H1 (cell line): ENCODE results near the gene ALPK3. TPM values are rescaled to one million over a fixed set of nuclear protein-coding genes. Genes with fewer than 3 reads are reported as not detected.

Experiments
- CTCF ChIA-PET: fragments of 300-600 bp; sonication (Branson Sonifier 250); formaldehyde crosslinking; loops from one replicate; lab custom pipeline; 2021; ENCODE audit not compliant: partially characterized antibody; lab: Charles Lee
- POLR2A ChIA-PET: fragments of 300-600 bp; sonication (Branson Sonifier 250); formaldehyde crosslinking; loops from one replicate; lab custom pipeline; 2021; ENCODE audit warnings: inconsistent platforms; ENCODE audit not compliant: partially characterized antibody; lab: Charles Lee
- DNase-seq, 2 experiments: peaks; one replicate each; pipeline versions ENCODE4 v3.0.0 to v3.0.0-alpha.2; 2010 to 2022; ENCODE audit warnings: low spot score in 2 of 2, low read depth in 1 of 2, mixed read lengths in 1 of 2
- FAIRE-seq: peaks from 2 replicates; lab custom pipeline; 2011; peaks lifted over from hg19 to GRCh38; lab: Jason Lieb, UNC
- H2AFZ ChIP-seq: 2 replicates; pipeline ENCODE4 v1.8.1; 2012; ENCODE audit warnings: low read length, inconsistent platforms
- H2AK5ac ChIP-seq: 2 replicates; pipeline ENCODE4 v1.6.1; 2013; ENCODE audit warnings: low read depth, low read length
- H2BK120ac ChIP-seq: replicated peaks from 2 replicates; pipeline ENCODE3; 2013; ENCODE audit warnings: low read depth, low read length, inconsistent platforms
- H2BK12ac ChIP-seq: 2 replicates; pipeline ENCODE4 v1.6.1; 2013; ENCODE audit warnings: low read depth, low read length
- H2BK15ac ChIP-seq: 2 replicates; pipeline ENCODE4 v1.6.1; 2013; ENCODE audit warnings: low read length
- H2BK20ac ChIP-seq: 2 replicates; pipeline ENCODE4 v1.6.1; 2013; ENCODE audit warnings: low read length
- H2BK5ac ChIP-seq: 2 replicates; pipeline ENCODE4 v1.6.1; 2013; ENCODE audit warnings: low read depth, low read length
- H3K14ac ChIP-seq: 2 replicates; pipeline ENCODE4 v1.6.1; 2013; ENCODE audit warnings: inconsistent platforms; ENCODE audit not compliant: insufficient read length
- H3K18ac ChIP-seq: 2 replicates; pipeline ENCODE4 v1.6.1; 2013; ENCODE audit warnings: low read length; ENCODE audit errors: extremely low read depth
- H3K23ac ChIP-seq: 2 replicates; pipeline ENCODE4 v1.6.1; 2013; ENCODE audit warnings: inconsistent platforms; ENCODE audit not compliant: insufficient read length
- H3K23me2 ChIP-seq: 2 replicates; pipeline ENCODE4 v1.6.1; 2013; ENCODE audit warnings: low read depth, low read length
- H3K27ac ChIP-seq: 2 replicates; pipeline ENCODE4 v1.6.1; 2011; ENCODE audit warnings: low read depth, low read length, inconsistent platforms
- H3K27me3 ChIP-seq, 4 experiments: replicated peaks in 1 of 4; 1 replicate in 1 of 4; 2 replicates in 3 of 4; pipeline versions ENCODE4 v1.6.1 to v1.8.1; 2011 to 2013; ENCODE audit warnings: low read length in 3 of 4, mild to moderate bottlenecking in 3 of 4, inconsistent platforms in 2 of 4, mixed read lengths in 2 of 4, moderate library complexity in 1 of 4; ENCODE audit not compliant: control insufficient read depth in 3 of 4, insufficient read depth in 3 of 4; ENCODE audit errors: extremely low read depth in 1 of 4
- H3K36me3 ChIP-seq, 4 experiments: 2 replicates each; pipeline versions ENCODE4 v1.6.1 to v1.8.1; 2011 to 2013; ENCODE audit warnings: mild to moderate bottlenecking in 4 of 4, low read length in 3 of 4, moderate library complexity in 2 of 4, control low read depth in 1 of 4, inconsistent platforms in 1 of 4; ENCODE audit not compliant: insufficient read depth in 4 of 4, control insufficient read depth in 2 of 4
- H3K4ac ChIP-seq: replicated peaks from 2 replicates; pipeline ENCODE3; 2013; ENCODE audit warnings: low read length, low read depth, mixed read lengths, inconsistent platforms; ENCODE audit not compliant: insufficient read length
- H3K4me1 ChIP-seq, 4 experiments: replicated peaks in 1 of 4; 1 replicate in 1 of 4; 2 replicates in 3 of 4; pipeline versions ENCODE4 v1.6.1 to v1.8.1; 2011 to 2013; ENCODE audit warnings: low read length in 3 of 4, inconsistent platforms in 2 of 4, mixed read lengths in 1 of 4; ENCODE audit not compliant: insufficient read depth in 4 of 4, control insufficient read depth in 3 of 4
- H3K4me2 ChIP-seq, 2 experiments: 2 replicates each; pipeline versions ENCODE4 v1.6.1 to v1.8.1; 2011 to 2013; ENCODE audit warnings: low read depth in 2 of 2, low read length in 2 of 2, control low read depth in 1 of 2, inconsistent platforms in 1 of 2, mild to moderate bottlenecking in 1 of 2; ENCODE audit not compliant: insufficient read depth in 1 of 2
- H3K4me3 ChIP-seq, 4 experiments: fragments of 200-600, 300-600 bp in 1 of 4; sonication (generic), shearing (Covaris generic), sonication (Bioruptor Twin) in 1 of 4; 2 replicates each; pipeline versions ENCODE4 v1.5.1 to v1.8.1; 2011 to 2016; ENCODE audit warnings: low read length in 4 of 4, low read depth in 3 of 4, control low read depth in 2 of 4, inconsistent platforms in 2 of 4, mild to moderate bottlenecking in 2 of 4, mixed read lengths in 1 of 4, moderate library complexity in 1 of 4; ENCODE audit not compliant: insufficient read depth in 2 of 4; ENCODE audit errors: extremely low read depth in 1 of 4
- H3K56ac ChIP-seq: replicated peaks from 2 replicates; pipeline ENCODE3; 2013; ENCODE audit warnings: low read depth, mild to moderate bottlenecking, mixed read lengths, low read length, inconsistent platforms; ENCODE audit not compliant: insufficient read length
- H3K79me1 ChIP-seq: 2 replicates; pipeline ENCODE4 v1.6.1; 2013; ENCODE audit warnings: low read depth, low read length, control low read depth
- H3K79me2 ChIP-seq, 2 experiments: 2 replicates each; pipeline versions ENCODE4 v1.6.1 to v1.8.1; 2012 to 2013; ENCODE audit warnings: low read length in 2 of 2, mild to moderate bottlenecking in 2 of 2, inconsistent platforms in 1 of 2; ENCODE audit not compliant: insufficient read depth in 2 of 2, control insufficient read depth in 1 of 2
- H3K9ac ChIP-seq, 4 experiments: replicated peaks in 1 of 4; 1 replicate in 1 of 4; 2 replicates in 3 of 4; pipeline versions ENCODE4 v1.6.1 to v1.8.1; 2011 to 2013; ENCODE audit warnings: low read depth in 3 of 4, low read length in 3 of 4, control low read depth in 2 of 4, mild to moderate bottlenecking in 2 of 4, moderate library complexity in 2 of 4, inconsistent platforms in 1 of 4; ENCODE audit errors: extremely low read depth in 1 of 4
- H3K9me3 ChIP-seq, 2 experiments: 2 replicates each; pipeline versions ENCODE4 v1.6.1 to v1.8.1; 2012 to 2013; ENCODE audit warnings: mild to moderate bottlenecking in 2 of 2, moderate library complexity in 2 of 2, control low read depth in 1 of 2, inconsistent platforms in 1 of 2, low read depth in 1 of 2, low read length in 1 of 2, mixed read lengths in 1 of 2; ENCODE audit not compliant: insufficient read depth in 2 of 2
- H4K20me1 ChIP-seq, 2 experiments: replicated peaks in 1 of 2; 2 replicates each; pipeline versions ENCODE3 to v1.8.1; 2011 to 2013; ENCODE audit warnings: inconsistent platforms in 2 of 2, low read length in 2 of 2, mild to moderate bottlenecking in 1 of 2; ENCODE audit not compliant: insufficient read depth in 2 of 2, control insufficient read depth in 1 of 2
- H4K5ac ChIP-seq: 2 replicates; pipeline ENCODE4 v1.6.1; 2013; ENCODE audit warnings: low read length, low read depth, mixed read lengths, inconsistent platforms; ENCODE audit not compliant: insufficient read length
- H4K8ac ChIP-seq: 2 replicates; pipeline ENCODE4 v1.8.0; 2013; ENCODE audit warnings: mild to moderate bottlenecking, moderate library complexity, low read length, inconsistent platforms; ENCODE audit not compliant: insufficient read depth; ENCODE audit errors: extremely low read depth
- H4K91ac ChIP-seq: replicated peaks from 2 replicates; pipeline ENCODE3; 2013; ENCODE audit warnings: low read length, mixed read lengths, inconsistent platforms; ENCODE audit not compliant: insufficient read length
- CHD2 ChIP-seq: IDR thresholded peaks from 2 replicates; pipeline ENCODE4 v1.6.1; 2012; ENCODE audit warnings: low read length, improper control_type of control experiment
- E2F6 ChIP-seq: IDR thresholded peaks from 2 replicates; pipeline ENCODE4 v1.6.1; 2012; ENCODE audit warnings: inconsistent platforms
- EP300 ChIP-seq, 2 experiments: IDR thresholded peaks; 1 replicate in 1 of 2; 2 replicates in 1 of 2; pipeline ENCODE4 v1.6.1; 2011 to 2012; ENCODE audit warnings: low read depth in 2 of 2, low read length in 2 of 2, mild to moderate bottlenecking in 2 of 2, borderline replicate concordance in 1 of 2, inconsistent platforms in 1 of 2, moderate library complexity in 1 of 2
- SP2 ChIP-seq: IDR thresholded peaks from 2 replicates; pipeline ENCODE4 v1.6.1; 2012; ENCODE audit warnings: mild to moderate bottlenecking, low read length, inconsistent platforms
- SP4 ChIP-seq: IDR thresholded peaks from 2 replicates; pipeline ENCODE4 v1.6.1; 2012; ENCODE audit warnings: low read length, inconsistent platforms
- WGBS, 2 experiments: shearing (Covaris generic) in 1 of 2; methylation state at CpG; one replicate each; pipeline versions ENCODE4 v1.1.6 to v1.1.7; 2013 to 2015; ENCODE audit warnings: low lambda C conversion rate in 2 of 2, mixed read lengths in 2 of 2, inconsistent platforms in 1 of 2, low coverage in 1 of 2, missing lambda C conversion rate in 1 of 2; ENCODE audit not compliant: insufficient replicate concordance in 2 of 2, insufficient coverage in 1 of 2, insufficient read length in 1 of 2; ENCODE audit errors: extremely low coverage in 1 of 2, missing lambda C conversion rate in 1 of 2; 5-methylcytosine and 5-hydroxymethylcytosine counted together
- long read RNA-seq, 2 experiments: library from RNA in 1 of 2; library from capped mRNA in 1 of 2; stranded (forward); transcript quantifications; one replicate each; pipeline ENCODE4 v2.0.0, GENCODE V29; 2021; ENCODE audit warnings: inconsistent platforms in 1 of 2
- polyA minus RNA-seq, 3 experiments: library from RNA; depleted of rRNA, polyadenylated mRNA; stranded (reverse); fragments of >200 nt; gene quantifications; 1 replicate in 2 of 3; 2 replicates in 1 of 3; pipeline ENCODE4 v1.2.3, GENCODE V29; 2011
- polyA plus RNA-seq, 7 experiments: library from polyadenylated mRNA; depleted of rRNA in 3 of 7; stranded (reverse) in 5 of 7; unstranded in 2 of 7; fragments of >200 nt in 5 of 7; fragments of 200-250 nt in 2 of 7; gene quantifications; 1 replicate in 5 of 7; 2 replicates in 1 of 7; 4 replicates in 1 of 7; pipeline versions ENCODE4 v1.2.1 to v1.2.3, GENCODE V29; 2011 to 2013; ENCODE audit warnings: missing spikeins in 2 of 7, mixed read lengths in 2 of 7
- total RNA-seq: library from RNA; stranded (reverse); fragmentation: NEBNext Ultra II Directional; extraction: Animal tissue kit (Norgen Biotek cat#: 25700); gene quantifications from 2 replicates; pipeline ENCODE4 v1.2.1, GENCODE V29; 2021

ALPK3 gene
- total RNA-seq (16.0 and 19.2 TPM in 2 replicates), polyA plus RNA-seq (2011; rRNA removed) (4.4 and 4.9 TPM in 2 replicates), polyA minus RNA-seq (2011; rRNA and poly(A)+ RNA removed) (9.1 and 14.5 TPM in 2 replicates)
- 4.2 TPM for polyA plus RNA-seq (2011; cell fraction: cytosol; rRNA removed)
- 10.3 TPM for polyA plus RNA-seq (2011; cell fraction: nucleus; rRNA removed)
- 7.6 to 11.5 TPM (median 8.7 TPM) in 4 replicates for polyA plus RNA-seq (2012, experiment 1 of 2)
- polyA plus RNA-seq (2012, experiment 2 of 2): 4.6 TPM
- 6.6 TPM for polyA plus RNA-seq (2013, experiment 1 of 2)
- 5.8 TPM for polyA plus RNA-seq (2013, experiment 2 of 2)
- 5.1 TPM for polyA minus RNA-seq (2011; cell fraction: cytosol; rRNA and poly(A)+ RNA removed)
- polyA minus RNA-seq (2011; cell fraction: nucleus; rRNA and poly(A)+ RNA removed): 7.5 TPM
- long read RNA-seq, experiment 1, partial matches to known transcripts: 0 of 5 reads
- long read RNA-seq, experiment 1, other reads (novel, unspliced or antisense): 5 of 5 reads
- long read RNA-seq, experiment 2: 0 reads

GRCh38 chr15:84816694-84817465 is at the start of gene ALPK3:
TSS of gene ALPK3 (plus strand) at chr15:84817356. CDS start at chr15:84817453, 97 bp downstream.
- ChIA-PET CTCF (interaction anchor here (0.9 to 5.0 kb wide), 9 partner anchors 8 to 160 kb away, joined by 3 to 40 read pairs (median 4); no protein-coding TSS in a partner anchor), POLR2A (interaction anchor here (0.6 to 3.3 kb wide), 18 partner anchors 9 to 223 kb away, joined by 3 to 16 read pairs (median 4); partner anchors contain the start of genes SEC11A and WDR73)
- Histone ChIP-seq H3K27ac (0 out of 2 replicates have a peak within 1 kb of the TSS, but pooled peaks have one; percentile 3), H3K4me3 (peak within 1 kb of the TSS; percentile 18 to 53 (median 29)), H2BK12ac (peak within 1 kb of the TSS; percentile 79), H4K8ac (peak within 1 kb of the TSS; percentile 87), H3K23ac (no peak within 1 kb of the TSS), H3K23me2 (peaks cover 2% of the 10 kb centered on the region; the same call in 1 of the 2 replicates), H2BK20ac (peak within 1 kb of the TSS; percentile 97; the same call in 1 of the 2 replicates), H2AK5ac (peak within 1 kb of the TSS; percentile 68), H3K4me1 (peaks cover 9 to 22% (median 18%) of the 10 kb centered on the region in 4 experiments), H4K5ac (peak within 1 kb of the TSS; percentile 6), H3K18ac (peak within 1 kb of the TSS; percentile 88), H3K4me2 (peak within 1 kb of the TSS; percentile 62 to 65), H3K79me1 (0 out of 2 replicates have a peak, but pooled peaks cover 4% of the 10 kb centered on the region), H2BK5ac (peak within 1 kb of the TSS; percentile 84; the same call in 1 of the 2 replicates), H4K20me1 (no peaks in the 10 kb centered on the region), H4K91ac (peak within 1 kb of the TSS; percentile 79), H3K56ac (peak within 1 kb of the TSS; percentile 27), H2BK15ac (peak within 1 kb of the TSS; percentile 78; the same call in 1 of the 2 replicates), H2AFZ (peak within 1 kb of the TSS; percentile 89; the same call in 1 of the 2 replicates), H3K4ac (peak within 1 kb of the TSS; percentile 25), H3K14ac (no peak within 1 kb of the TSS), H3K36me3 (no peaks in the 10 kb centered on the region), H3K9ac (peak within 1 kb of the TSS in 3 of 4 experiments; percentile 29 to 58 (median 56); a peak in 5 of 7 replicates), H3K79me2 (no peaks in the 10 kb centered on the region), H3K27me3 (peaks cover 0 to 3% (median 0%) of the 10 kb centered on the region in 4 experiments; a peak in 2 of 7 replicates), H2BK120ac (peak within 1 kb of the TSS; percentile 5), H3K9me3 (no peaks in the 10 kb centered on the region)
- 32% methylated on average over 19 of the region's 63 CpGs; no CpG with 5 or more reads in 1 of the 2 experiments for WGBS, 2 experiments
- DNase-seq (peak in 1 of 2 experiments; percentile 85), FAIRE-seq (no peak)
- TF ChIP-seq SP2 (no peak), E2F6 (no peak), EP300 (IDR thresholded peaks at IDR 0.05; ENCODE audit: borderline replicate concordance in 1 of 2, low read depth in 2 of 2, low read length in 2 of 2) (no peak), SP4 (no peak), CHD2 (no peak)
